GM10266 (cell line): ENCODE measurements around the gene DAPK1.

Experiments used
- DNase-seq: peaks from one replicate; pipeline ENCODE4 v3.0.0; 2012; ENCODE audit errors: extremely low spot score
- CTCF ChIP-seq: IDR thresholded peaks from 2 replicates; pipeline ENCODE4 v1.5.1; 2012; ENCODE audit warnings: mild to moderate bottlenecking, low read depth; ENCODE audit not compliant: control insufficient read depth, insufficient read depth; ENCODE audit errors: missing control alignments

The DAPK1 gene

DNA sequence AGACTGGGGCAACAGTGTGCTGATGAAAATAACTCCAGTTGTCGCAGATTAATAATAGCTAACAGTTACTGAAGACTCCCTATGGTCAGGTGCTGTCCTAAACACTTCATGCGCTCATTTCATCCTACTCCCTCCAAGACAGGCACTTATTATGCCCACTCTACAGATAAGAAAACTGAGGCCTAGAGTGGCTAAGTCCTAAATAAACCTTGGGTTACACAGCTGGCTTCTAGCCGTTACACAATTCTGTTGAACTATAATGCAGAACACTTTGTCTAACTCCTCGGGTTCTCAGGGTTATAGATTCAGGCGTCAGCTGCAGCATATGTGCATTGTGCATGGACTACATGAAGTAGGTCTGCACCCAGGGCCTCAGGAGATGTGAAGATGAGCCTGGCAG lies 103.9 kb downstream of the DAPK1 start:
- DNase-seq = no peak
- TF ChIP-seq CTCF = no peak

DNA sequence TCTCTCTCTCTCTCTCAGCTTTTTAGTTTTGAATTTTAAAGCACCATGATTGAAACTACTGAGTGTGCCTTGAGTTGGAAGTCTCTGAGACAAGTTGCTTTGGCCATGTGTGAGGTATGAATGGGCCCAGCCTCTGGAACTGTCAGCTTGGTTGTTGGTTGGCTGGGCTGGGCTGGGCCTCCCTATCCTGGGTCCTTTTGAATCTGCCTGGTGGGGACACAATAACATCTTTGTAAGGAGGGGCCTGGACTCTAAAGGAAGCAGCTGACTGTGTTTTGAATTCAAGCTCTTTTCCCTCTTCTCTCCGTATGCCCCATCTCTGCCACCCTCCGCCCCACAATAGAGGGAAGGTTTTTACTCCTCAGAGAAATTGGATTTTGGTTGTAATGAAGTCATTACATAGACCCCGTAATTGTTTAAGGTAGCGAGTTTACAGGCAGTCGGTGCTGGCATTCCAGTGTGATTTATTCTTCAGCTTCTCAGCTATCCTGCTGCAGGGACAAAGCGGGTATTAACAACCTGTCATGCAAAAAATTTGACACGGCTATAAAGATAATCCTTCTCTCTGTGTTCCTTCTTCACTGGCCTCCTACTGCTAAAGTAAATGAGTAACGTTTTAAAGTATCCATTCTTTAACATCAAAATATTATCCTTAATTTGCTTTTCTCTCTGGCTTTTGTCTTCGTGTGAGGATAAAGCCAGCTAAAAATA lies 105.4 kb downstream of the DAPK1 start:
- TF ChIP-seq CTCF = no peak
- DNase-seq = no peak

DNA sequence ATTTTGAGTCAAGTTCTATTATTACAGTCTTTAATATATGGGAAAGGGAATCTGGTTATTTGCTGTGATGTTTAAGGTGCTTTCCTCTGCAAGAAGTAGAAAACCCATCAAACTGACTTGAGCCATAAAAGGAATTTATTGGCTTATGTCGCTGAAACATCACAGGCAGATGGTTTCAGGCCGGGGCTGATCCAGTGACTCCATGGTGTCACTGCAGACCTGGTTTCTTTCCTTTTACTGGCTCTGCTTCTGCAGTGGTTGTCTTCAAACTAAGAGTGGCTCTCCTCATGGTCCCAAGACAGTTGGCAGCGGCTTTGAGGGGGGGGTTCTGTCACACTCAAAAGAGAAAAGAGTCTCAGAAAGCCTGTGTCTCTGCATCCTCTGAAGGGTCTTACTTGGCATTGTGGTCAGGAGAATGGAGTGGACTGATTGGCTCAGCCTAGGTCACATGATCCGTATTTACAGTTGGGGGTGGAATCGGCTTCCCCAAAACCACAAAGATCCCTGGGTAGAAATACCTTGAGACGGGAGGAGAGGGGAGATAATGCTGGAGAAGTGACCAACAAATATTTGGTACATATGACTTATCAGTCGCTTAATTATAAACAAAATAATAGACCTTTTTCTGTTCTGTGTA lies 106.3 kb downstream of the DAPK1 start:
- DNase-seq = no peak
- no peak for TF ChIP-seq CTCF

- TF ChIP-seq CTCF = no peak
Measured at GRCh38 chr9:87604886-87605588, 107.4 kb downstream of the DAPK1 start.

GRCh38 chr9:87605676-87606075 lies 108.0 kb downstream of the DAPK1 start:
- no peak for TF ChIP-seq CTCF
- no peak for DNase-seq

More at GRCh38 chr9:87604886-87605588, 107.4 kb downstream of the DAPK1 start:
- DNase-seq = no peak

DNA sequence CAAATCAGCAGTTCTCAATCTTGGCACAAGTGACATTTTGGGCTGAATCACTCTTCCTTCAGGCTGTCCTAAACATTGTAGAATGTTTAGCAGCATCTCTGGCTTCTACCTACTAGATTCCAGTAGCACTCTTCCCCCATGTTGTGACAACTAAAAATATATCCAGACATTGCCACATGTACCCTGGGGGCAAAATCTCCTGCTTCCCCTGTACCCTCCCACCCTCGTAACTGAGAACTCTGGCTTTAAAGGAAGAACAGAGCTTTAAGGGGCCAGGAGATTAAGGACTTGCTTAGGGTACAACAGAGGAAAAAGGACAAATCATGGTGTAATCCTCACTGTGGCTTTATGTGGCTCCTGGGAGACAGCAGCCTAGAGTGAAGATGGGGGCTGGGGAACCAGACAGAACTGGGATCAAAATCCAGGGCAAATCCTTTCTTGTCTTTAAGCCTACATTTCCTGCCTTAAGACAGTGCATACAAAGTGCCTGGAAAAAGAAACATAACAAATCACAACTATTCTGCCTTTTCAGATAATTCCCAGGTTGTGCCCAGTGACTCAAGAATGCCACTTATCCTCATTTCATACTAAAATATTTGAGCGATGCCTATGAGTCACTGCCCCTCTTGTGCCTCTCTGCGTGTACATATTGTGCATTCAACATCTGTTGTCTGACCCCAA lies 109.3 kb downstream of the DAPK1 start:
- no peak for TF ChIP-seq CTCF
- no peak for DNase-seq

GRCh38 chr9:87607859-87608258 lies 110.2 kb downstream of the DAPK1 start:
- no peak for TF ChIP-seq CTCF
- no peak for DNase-seq
